Astrocyte (in vitro differentiated cells and primary cell): ENCODE results near the gene TMC4. TPM values are rescaled to one million over a fixed set of nuclear protein-coding genes. Genes with fewer than 3 reads are reported as not detected.

ENCODE experiments used
- DNase-seq: peaks from one replicate; pipeline ENCODE4 v3.0.0-alpha.2; 2010; ENCODE audit warnings: low read depth
- FAIRE-seq: peaks from 2 replicates; lab custom pipeline; 2011; peaks lifted over from hg19 to GRCh38; lab: Jason Lieb, UNC
- H2AFZ ChIP-seq: 2 replicates; pipeline ENCODE4 v1.6.0; 2012; ENCODE audit warnings: low read depth, low read length, inconsistent platforms
- H3K27ac ChIP-seq: 2 replicates; pipeline ENCODE4 v1.5.1; 2011; ENCODE audit warnings: low read depth, low read length, inconsistent platforms
- H3K27me3 ChIP-seq: 2 replicates; pipeline ENCODE4 v1.6.0; 2011; ENCODE audit warnings: low read length, inconsistent platforms; ENCODE audit not compliant: insufficient read depth
- H3K36me3 ChIP-seq: 2 replicates; pipeline ENCODE4 v1.5.1; 2011; ENCODE audit warnings: low read length, inconsistent platforms; ENCODE audit not compliant: insufficient read depth
- H3K4me1 ChIP-seq: 2 replicates; pipeline ENCODE4 v1.5.1; 2011; ENCODE audit warnings: low read length, inconsistent platforms; ENCODE audit not compliant: insufficient read depth
- H3K4me2 ChIP-seq: 2 replicates; pipeline ENCODE4 v1.6.0; 2012; ENCODE audit warnings: low read length, inconsistent platforms
- H3K4me3 ChIP-seq: 2 replicates; pipeline ENCODE4 v1.5.1; 2011; ENCODE audit warnings: low read depth, mild to moderate bottlenecking, low read length, inconsistent platforms; ENCODE audit not compliant: insufficient read depth
- H3K79me2 ChIP-seq: 2 replicates; pipeline ENCODE4 v1.6.0; 2012; ENCODE audit warnings: mild to moderate bottlenecking, low read length, inconsistent platforms; ENCODE audit not compliant: insufficient read depth
- H3K9ac ChIP-seq: 2 replicates; pipeline ENCODE4 v1.6.0; 2012; ENCODE audit warnings: mild to moderate bottlenecking, low read length, inconsistent platforms
- H3K9me3 ChIP-seq: 2 replicates; pipeline ENCODE4 v1.5.1; 2012; ENCODE audit warnings: low read depth, mild to moderate bottlenecking, low read length, inconsistent platforms; ENCODE audit not compliant: insufficient read depth
- H4K20me1 ChIP-seq: 2 replicates; pipeline ENCODE4 v1.6.0; 2012; ENCODE audit warnings: low read length, inconsistent platforms; ENCODE audit not compliant: insufficient read depth
- H3K27ac Mint-ChIP-seq: one replicate; pipeline ENCODE4 v1.8.0; 2021; ENCODE audit warnings: mild to moderate bottlenecking, mixed read lengths; ENCODE audit not compliant: unreplicated experiment
- H3K27me3 Mint-ChIP-seq: one replicate; pipeline ENCODE4 v1.8.0; 2021; ENCODE audit warnings: low read depth, mixed read lengths; ENCODE audit not compliant: unreplicated experiment
- H3K36me3 Mint-ChIP-seq: one replicate; pipeline ENCODE4 v1.8.0; 2021; ENCODE audit warnings: low read depth, mixed read lengths; ENCODE audit not compliant: unreplicated experiment
- H3K4me1 Mint-ChIP-seq: one replicate; pipeline ENCODE4 v1.8.0; 2021; ENCODE audit warnings: low read depth, mixed read lengths; ENCODE audit not compliant: unreplicated experiment
- H3K4me3 Mint-ChIP-seq: one replicate; pipeline ENCODE4 v1.8.0; 2021; ENCODE audit warnings: mild to moderate bottlenecking, moderate library complexity, mixed read lengths; ENCODE audit not compliant: unreplicated experiment
- H3K9me3 Mint-ChIP-seq: one replicate; pipeline ENCODE4 v1.8.0; 2021; ENCODE audit warnings: mild to moderate bottlenecking, mixed read lengths; ENCODE audit not compliant: unreplicated experiment
- EZH2 ChIP-seq: IDR thresholded peaks from 2 replicates; pipeline ENCODE4 v1.6.1; 2012; ENCODE audit warnings: mild to moderate bottlenecking, low read length, inconsistent platforms; ENCODE audit not compliant: insufficient read depth
- total RNA-seq: library from RNA; stranded (reverse); gene quantifications from 2 replicates; pipeline ENCODE4 v1.2.1, GENCODE V29; 2021
- TF ChIP-seq, protein P1 (sequence below): IDR thresholded peaks from 2 replicates; pipeline ENCODE4 v1.5.1; 2011; ENCODE audit warnings: low read depth, mild to moderate bottlenecking, inconsistent platforms, low read length, moderate library complexity; ENCODE audit not compliant: insufficient read depth

Gene TMC4
- total RNA-seq, 1 donor from 2014 or later = 1.9 TPM

DNA sequence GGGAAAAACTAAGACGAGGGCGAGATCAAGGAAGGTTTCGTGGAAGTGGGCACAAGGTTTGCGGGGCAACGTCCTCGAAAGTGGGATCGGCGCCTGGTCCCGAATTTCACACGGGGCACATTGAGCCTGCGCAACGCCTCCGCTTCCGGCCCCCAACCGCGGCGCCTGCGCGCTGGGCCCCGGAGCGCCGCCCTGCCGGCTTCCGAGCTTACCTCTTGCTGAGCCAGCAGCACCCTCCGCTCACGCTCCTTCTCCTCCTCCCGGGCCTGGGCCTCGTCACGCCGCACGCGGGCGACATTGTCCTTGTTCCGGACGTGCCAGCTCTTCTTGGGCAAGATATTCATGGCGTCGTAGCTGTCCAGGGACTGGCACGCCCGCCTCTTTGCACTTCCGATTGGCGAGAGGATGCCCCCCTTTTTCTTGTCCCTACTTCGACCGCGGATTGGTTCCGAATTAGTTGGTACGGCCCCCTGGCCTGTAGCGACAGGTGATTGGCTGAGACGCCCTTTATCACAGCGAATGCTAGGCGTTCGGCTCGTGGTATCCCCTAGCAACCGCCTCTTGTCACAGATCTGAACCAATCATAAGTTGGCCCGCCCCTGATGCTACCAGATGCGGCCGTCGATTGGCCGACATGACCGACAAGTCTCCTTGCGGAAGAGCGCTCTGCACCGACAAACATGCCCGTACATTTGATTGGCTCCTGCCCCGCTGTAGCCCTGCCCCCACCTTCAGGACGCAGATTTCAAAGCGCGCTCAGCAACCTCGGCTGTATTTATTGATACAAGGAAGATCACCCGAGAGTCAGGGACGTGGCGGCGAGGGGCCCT is 13.4 kb downstream of the TMC4 start, which contains the start of gene LENG1:
Gene LENG1 (minus strand): TSS at position 370 of the 830 bp plus-strand sequence. CDS start 26 bp downstream, at position 344.
- DNase-seq (peak; percentile 100), FAIRE-seq (peak; percentile 75)
- peak within 1 kb of the TSS; percentile 93 for H3K27ac ChIP-seq

DNA sequence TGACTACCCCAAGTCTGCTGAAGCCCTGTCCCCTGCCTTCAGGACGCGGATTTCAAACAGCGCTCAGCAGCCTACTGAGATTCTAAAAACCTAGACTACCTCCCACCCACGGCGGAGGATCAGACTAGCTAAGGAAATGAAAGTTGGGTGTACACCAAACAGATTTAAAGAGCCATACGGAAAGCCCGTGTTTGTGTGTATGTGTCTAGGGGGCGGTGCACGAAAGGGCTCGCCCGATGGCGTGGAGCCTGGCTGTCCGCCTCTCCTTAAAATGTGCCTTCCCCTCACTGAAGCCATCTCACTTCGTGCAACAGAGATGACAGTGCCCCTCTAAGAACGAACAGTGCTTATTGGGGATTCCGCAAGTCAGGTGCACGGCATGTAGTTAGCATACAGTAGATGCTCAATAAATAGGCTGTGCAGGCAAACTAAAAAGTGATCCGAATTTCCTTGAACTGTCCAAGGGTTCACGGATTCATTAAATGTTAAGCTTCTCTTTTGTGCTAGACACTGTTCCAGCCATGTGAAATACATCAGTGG is 14.1 kb downstream of the TMC4 start:
- no peak for DNase-seq
- H3K27me3 Mint-ChIP-seq = no peaks in the 10 kb centered on the region
- H3K4me1 ChIP-seq = peaks cover 28% of the 10 kb centered on the region
- peak overlapping the region; percentile 98 for H3K4me3 Mint-ChIP-seq
- peak overlapping the region; percentile 50 for H3K27ac Mint-ChIP-seq
- no peak for FAIRE-seq
- H3K79me2 ChIP-seq = peaks cover 18% of the 10 kb centered on the region
- peaks cover 12% of the 10 kb centered on the region for H3K4me1 Mint-ChIP-seq
- no peaks in the 10 kb centered on the region for H3K9me3 ChIP-seq
- H3K27ac ChIP-seq = peak overlapping the region; percentile 93
- peaks cover 22% of the 10 kb centered on the region for H4K20me1 ChIP-seq
- H3K36me3 Mint-ChIP-seq = peaks cover 8% of the 10 kb centered on the region
- H3K4me2 ChIP-seq = peak overlapping the region; percentile 96
- H2AFZ ChIP-seq = peak overlapping the region; percentile 87
- H3K4me3 ChIP-seq = peak overlapping the region; percentile 77
- H3K9me3 Mint-ChIP-seq = peaks cover 3% of the 10 kb centered on the region
- H3K36me3 ChIP-seq = peaks cover 24% of the 10 kb centered on the region
- H3K9ac ChIP-seq = peak overlapping the region; percentile 85
- H3K27me3 ChIP-seq = no peaks in the 10 kb centered on the region
- TF ChIP-seq, protein P1, sequence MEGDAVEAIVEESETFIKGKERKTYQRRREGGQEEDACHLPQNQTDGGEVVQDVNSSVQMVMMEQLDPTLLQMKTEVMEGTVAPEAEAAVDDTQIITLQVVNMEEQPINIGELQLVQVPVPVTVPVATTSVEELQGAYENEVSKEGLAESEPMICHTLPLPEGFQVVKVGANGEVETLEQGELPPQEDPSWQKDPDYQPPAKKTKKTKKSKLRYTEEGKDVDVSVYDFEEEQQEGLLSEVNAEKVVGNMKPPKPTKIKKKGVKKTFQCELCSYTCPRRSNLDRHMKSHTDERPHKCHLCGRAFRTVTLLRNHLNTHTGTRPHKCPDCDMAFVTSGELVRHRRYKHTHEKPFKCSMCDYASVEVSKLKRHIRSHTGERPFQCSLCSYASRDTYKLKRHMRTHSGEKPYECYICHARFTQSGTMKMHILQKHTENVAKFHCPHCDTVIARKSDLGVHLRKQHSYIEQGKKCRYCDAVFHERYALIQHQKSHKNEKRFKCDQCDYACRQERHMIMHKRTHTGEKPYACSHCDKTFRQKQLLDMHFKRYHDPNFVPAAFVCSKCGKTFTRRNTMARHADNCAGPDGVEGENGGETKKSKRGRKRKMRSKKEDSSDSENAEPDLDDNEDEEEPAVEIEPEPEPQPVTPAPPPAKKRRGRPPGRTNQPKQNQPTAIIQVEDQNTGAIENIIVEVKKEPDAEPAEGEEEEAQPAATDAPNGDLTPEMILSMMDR = no peak
- no peak for TF ChIP-seq EZH2

More for the DNA sequence above, 13.4 kb downstream of the TMC4 start, which contains the start of gene LENG1:
- H3K27me3 Mint-ChIP-seq = peaks cover under 1% of the 10 kb centered on the region
- peak within 1 kb of the TSS; percentile 99 for H3K27ac Mint-ChIP-seq
- Histone ChIP-seq H3K4me1 (peaks cover 27% of the 10 kb centered on the region), H4K20me1 (peaks cover 16% of the 10 kb centered on the region), H3K4me3 (peak within 1 kb of the TSS; percentile 77), H3K9me3 (no peaks in the 10 kb centered on the region), H3K27me3 (no peaks in the 10 kb centered on the region), H3K9ac (peak within 1 kb of the TSS; percentile 85), H2AFZ (peak within 1 kb of the TSS; percentile 87), H3K79me2 (peaks cover 18% of the 10 kb centered on the region), H3K36me3 (peaks cover 19% of the 10 kb centered on the region), H3K4me2 (peak within 1 kb of the TSS; percentile 96)
- H3K36me3 Mint-ChIP-seq = peaks cover 8% of the 10 kb centered on the region
- peaks cover 8% of the 10 kb centered on the region for H3K4me1 Mint-ChIP-seq
- peaks cover 7% of the 10 kb centered on the region for H3K9me3 Mint-ChIP-seq
- H3K4me3 Mint-ChIP-seq = peak within 1 kb of the TSS; percentile 98
- TF ChIP-seq, protein P1 = no peak
- no peak for TF ChIP-seq EZH2
